ENCODE data around the gene LRP3.
"Not testable (repeated sequence)": the region's sequence is repeated elsewhere in the genome, so short reads cannot be mapped to it uniquely, and the experiment has no call there.

The LRP3 gene

GRCh38 chr19:33157906-33158305 lies 36.2 kb upstream of the LRP3 start:
- TF ChIP-seq ARNT (IDR thresholded peaks at IDR 0.05) (no peak), HDGF (IDR thresholded peaks at IDR 0.05; ENCODE audit: borderline replicate concordance) (no peak), CTBP1 (IDR thresholded peaks at IDR 0.05; ENCODE audit: borderline replicate concordance) (no peak), BHLHE40 (IDR thresholded peaks at IDR 0.05; ENCODE audit: borderline replicate concordance) (no peak), FOXM1 (IDR thresholded peaks at IDR 0.05; ENCODE audit: borderline replicate concordance) (no peak), LEF1 (IDR thresholded peaks at IDR 0.05; ENCODE audit: borderline replicate concordance) (no peak), PKNOX1 (IDR thresholded peaks at IDR 0.05) (no peak), SUZ12 (IDR thresholded peaks at IDR 0.05) (no peak)
- POLR2A ChIA-PET = no interaction called here
- CTCF ChIA-PET = no interaction called here
- no peak for DNase-seq (ENCODE audit: extremely low spot score)

DNA sequence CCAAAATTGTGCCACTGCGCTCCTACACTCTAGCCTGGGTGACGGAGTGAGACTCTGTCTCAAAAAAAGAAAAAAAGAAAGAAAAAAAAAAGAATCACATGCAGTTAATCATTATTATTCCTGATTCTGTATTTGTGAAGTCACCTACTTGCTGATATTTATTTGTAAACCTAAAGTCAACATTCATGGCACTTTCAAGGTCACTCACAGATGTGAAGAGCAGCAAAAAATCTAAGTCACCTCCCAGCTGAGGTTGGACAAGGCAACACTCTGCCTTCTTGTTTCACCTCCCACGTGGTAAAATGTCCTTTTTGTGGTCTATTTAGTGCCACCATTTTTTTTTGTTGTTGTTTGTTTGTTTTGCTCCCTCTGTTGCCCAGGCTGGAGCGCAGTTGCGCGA lies 35.8 kb upstream of the LRP3 start:
- POLR2A ChIA-PET = interaction anchor here (4.6 kb wide), 1 partner anchor 18 kb away, joined by 23 read pairs; no protein-coding TSS in a partner anchor
- CTCF ChIA-PET = no interaction called here
- TF ChIP-seq BHLHE40 (IDR thresholded peaks at IDR 0.05; ENCODE audit: borderline replicate concordance) = no peak
- no peak for TF ChIP-seq SUZ12 (IDR thresholded peaks at IDR 0.05)
- no peak for TF ChIP-seq FOXK2 (IDR thresholded peaks at IDR 0.05)
- TF ChIP-seq TARDBP (IDR thresholded peaks at IDR 0.05) = no peak
- no peak for TF ChIP-seq L3MBTL2 (conservative IDR thresholded peaks at IDR 0.05)
- no peak for TF ChIP-seq SP1 (IDR thresholded peaks at IDR 0.05)
- no peak for TF ChIP-seq ARNT (IDR thresholded peaks at IDR 0.05)
- TF ChIP-seq CTBP1 (IDR thresholded peaks at IDR 0.05; ENCODE audit: borderline replicate concordance) = no peak
- no peak for TF ChIP-seq LEF1 (IDR thresholded peaks at IDR 0.05; ENCODE audit: borderline replicate concordance)
- TF ChIP-seq ELF4 (IDR thresholded peaks at IDR 0.05) = no peak
- DNase-seq (ENCODE audit: extremely low spot score) = no peak

- POLR2A ChIA-PET = interaction anchor here (4.6 kb wide), 1 partner anchor 18 kb away, joined by 23 read pairs; no protein-coding TSS in a partner anchor
- no peak for DNase-seq (ENCODE audit: extremely low spot score)
- CTCF ChIA-PET = no interaction called here
- no peak for TF ChIP-seq ELF4 (IDR thresholded peaks at IDR 0.05)
- TF ChIP-seq FOXM1 (IDR thresholded peaks at IDR 0.05; ENCODE audit: borderline replicate concordance) = no peak
- TF ChIP-seq SP1 (IDR thresholded peaks at IDR 0.05) = no peak
- TF ChIP-seq CTBP1 (IDR thresholded peaks at IDR 0.05; ENCODE audit: borderline replicate concordance) = no peak
- no peak for TF ChIP-seq ARNT (IDR thresholded peaks at IDR 0.05)
- no peak for TF ChIP-seq FOXA1 (IDR thresholded peaks at IDR 0.05)
- TF ChIP-seq PKNOX1 (IDR thresholded peaks at IDR 0.05) = no peak
- no peak for TF ChIP-seq LEF1 (IDR thresholded peaks at IDR 0.05; ENCODE audit: borderline replicate concordance)
- TF ChIP-seq ZNF384 (IDR thresholded peaks at IDR 0.05) = no peak
- TF ChIP-seq FOXK2 (IDR thresholded peaks at IDR 0.05) = no peak
- no peak for TF ChIP-seq HDGF (IDR thresholded peaks at IDR 0.05; ENCODE audit: borderline replicate concordance)
- no peak for TF ChIP-seq NFRKB (IDR thresholded peaks at IDR 0.05)
- no peak for TF ChIP-seq TARDBP (IDR thresholded peaks at IDR 0.05)
Measured at GRCh38 chr19:33159149-33159548, 35.0 kb upstream of the LRP3 start.

- no peak for DNase-seq (ENCODE audit: extremely low spot score)
- ChIA-PET POLR2A (interaction anchor here (4.6 kb wide), 1 partner anchor 17 kb away, joined by 23 read pairs; no protein-coding TSS in a partner anchor), CTCF (interaction anchor here (0.5 to 1.3 kb wide), 2 partner anchors 25 to 101 kb away, joined by 3 read pairs; no protein-coding TSS in a partner anchor)
- no peak for TF ChIP-seq LEF1 (IDR thresholded peaks at IDR 0.05; ENCODE audit: borderline replicate concordance)
- no peak for TF ChIP-seq CTBP1 (IDR thresholded peaks at IDR 0.05; ENCODE audit: borderline replicate concordance)
- no peak for TF ChIP-seq ZNF384 (IDR thresholded peaks at IDR 0.05)
- TF ChIP-seq FOXM1 (IDR thresholded peaks at IDR 0.05; ENCODE audit: borderline replicate concordance) = no peak
- TF ChIP-seq SP1 (IDR thresholded peaks at IDR 0.05) = no peak
- no peak for TF ChIP-seq ARNT (IDR thresholded peaks at IDR 0.05)
- no peak for TF ChIP-seq TARDBP (IDR thresholded peaks at IDR 0.05)
- no peak for TF ChIP-seq PKNOX1 (IDR thresholded peaks at IDR 0.05)
- TF ChIP-seq HDGF (IDR thresholded peaks at IDR 0.05; ENCODE audit: borderline replicate concordance) = no peak
- TF ChIP-seq FOXK2 (IDR thresholded peaks at IDR 0.05) = no peak
- no peak for TF ChIP-seq L3MBTL2 (conservative IDR thresholded peaks at IDR 0.05)
- no peak for TF ChIP-seq NFRKB (IDR thresholded peaks at IDR 0.05)
Measured at GRCh38 chr19:33159893-33160292, 34.2 kb upstream of the LRP3 start.

DNA sequence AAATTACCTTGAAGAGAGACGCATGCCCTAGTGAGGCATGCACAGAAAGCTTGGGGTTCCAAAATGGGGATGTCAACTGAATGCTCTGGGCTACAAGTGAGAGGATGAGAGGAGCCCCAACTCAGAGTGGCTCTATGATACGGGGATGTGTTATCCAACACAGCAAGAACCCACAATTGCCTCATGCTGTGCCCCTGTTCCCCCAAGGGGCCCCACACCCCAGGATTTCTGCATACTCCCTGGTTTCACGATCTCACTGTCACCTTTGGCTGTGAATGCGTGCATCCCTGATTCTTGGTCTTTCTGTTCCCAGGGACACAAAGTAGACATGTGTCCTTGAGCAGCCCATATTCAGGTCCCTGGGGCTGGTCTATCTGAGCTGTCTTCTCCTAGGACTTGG lies 32.9 kb upstream of the LRP3 start:
- no peak for TF ChIP-seq SP1 (IDR thresholded peaks at IDR 0.05)
- no peak for TF ChIP-seq HDGF (IDR thresholded peaks at IDR 0.05; ENCODE audit: borderline replicate concordance)
- TF ChIP-seq ARNT (IDR thresholded peaks at IDR 0.05) = no peak
- no peak for TF ChIP-seq ELF4 (IDR thresholded peaks at IDR 0.05)
- no peak for TF ChIP-seq TARDBP (IDR thresholded peaks at IDR 0.05)
- no peak for TF ChIP-seq PKNOX1 (IDR thresholded peaks at IDR 0.05)
- no peak for TF ChIP-seq BHLHE40 (IDR thresholded peaks at IDR 0.05; ENCODE audit: borderline replicate concordance)
- TF ChIP-seq SUZ12 (IDR thresholded peaks at IDR 0.05) = no peak
- TF ChIP-seq L3MBTL2 (conservative IDR thresholded peaks at IDR 0.05) = no peak
- no peak for DNase-seq (ENCODE audit: extremely low spot score)
- CTCF ChIA-PET = no interaction called here
- POLR2A ChIA-PET = interaction anchor here (4.6 kb wide), 1 partner anchor 16 kb away, joined by 23 read pairs; no protein-coding TSS in a partner anchor

GRCh38 chr19:33163481-33163880 lies 30.6 kb upstream of the LRP3 start:
- TF ChIP-seq L3MBTL2 (conservative IDR thresholded peaks at IDR 0.05) = no peak
- no peak for TF ChIP-seq PKNOX1 (IDR thresholded peaks at IDR 0.05)
- TF ChIP-seq ARNT (IDR thresholded peaks at IDR 0.05) = no peak
- no peak for TF ChIP-seq BHLHE40 (IDR thresholded peaks at IDR 0.05; ENCODE audit: borderline replicate concordance)
- no peak for TF ChIP-seq ZNF384 (IDR thresholded peaks at IDR 0.05)
- no peak for TF ChIP-seq SP1 (IDR thresholded peaks at IDR 0.05)
- TF ChIP-seq NFRKB (IDR thresholded peaks at IDR 0.05) = no peak
- no peak for TF ChIP-seq HDGF (IDR thresholded peaks at IDR 0.05; ENCODE audit: borderline replicate concordance)
- no peak for TF ChIP-seq LEF1 (IDR thresholded peaks at IDR 0.05; ENCODE audit: borderline replicate concordance)
- POLR2A ChIA-PET = interaction anchor here (1.5 kb wide), 1 partner anchor 13 kb away, joined by 4 read pairs; no protein-coding TSS in a partner anchor
- DNase-seq (ENCODE audit: extremely low spot score) = no peak
- CTCF ChIA-PET = no interaction called here

DNA sequence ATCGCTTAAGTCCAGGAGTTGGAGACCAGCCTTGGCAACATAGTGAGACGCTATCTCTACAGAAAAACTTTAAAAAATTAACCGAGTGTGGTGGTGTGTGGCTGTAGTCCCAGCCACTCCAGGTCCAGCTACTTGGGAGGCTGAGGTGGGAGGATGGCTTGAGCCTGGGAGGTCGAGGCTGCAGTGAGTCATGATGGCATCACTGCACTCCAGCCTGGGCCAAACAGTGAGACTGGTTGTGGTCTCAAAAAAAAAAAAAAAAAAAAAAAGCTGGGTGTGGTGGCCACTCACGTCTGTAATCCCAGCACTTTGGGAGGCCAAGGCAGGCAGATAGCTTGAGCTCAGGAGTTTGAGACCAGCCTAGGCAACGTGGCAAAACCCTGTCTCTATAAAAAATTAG lies 28.1 kb upstream of the LRP3 start:
- POLR2A ChIA-PET; DNase-seq (ENCODE audit: extremely low spot score); CTCF ChIA-PET: not testable (repeated sequence)

Measured in HEK293T (cell line).